Testis (tissue), 3 donors: ENCODE results near the gene YIPF1. TPM values are rescaled to one million over a fixed set of nuclear protein-coding genes. Genes with fewer than 3 reads are reported as not detected.

Experiments used
- polyA plus RNA-seq: library from polyadenylated mRNA; stranded (reverse); fragments of 350-450 nt; fragmentation: Illumina TruSeq; extraction: RNeasy Lipid Tissue Mini Kit (QIAGEN cat#74804); gene quantifications from one replicate; pipeline ENCODE4 v1.2.3, GENCODE V29; 2014; ENCODE audit warnings: low read depth, low replicate concordance; ENCODE audit not compliant: insufficient read depth
- small RNA-seq, 2 donors: library from RNA; depleted of rRNA; stranded (forward); fragments of <200 nt; gene quantifications; one replicate each; pipeline ENCODE3, GENCODE V24; 2016
- total RNA-seq, 2 donors: library from RNA; depleted of rRNA; stranded (reverse); fragments of >200 nt; gene quantifications; one replicate each; pipeline ENCODE4 v1.2.3, GENCODE V29; 2016

Gene YIPF1
- total and polyA plus RNA-seq, 3 donors from 2014 or later, result 34.1 to 45.9 (median 35.9) TPM

Small RNA genes lying within 50 kb of the gene (small RNA-seq; reads per million reads assigned to genes)
- 0 reads per million in 2 donors for gene AL049745.1

Other genes starting within 250 kb of the YIPF1 start
- gene GLIS1, start 150.6 kb downstream of the YIPF1 start, total RNA-seq, result 1 to 10 TPM; 3.8 to 6.1 TPM
- gene GLIS1, start 150.6 kb downstream of the YIPF1 start, polyA plus RNA-seq, result 2.9 TPM
- gene NDC1, start 51.5 kb downstream of the YIPF1 start, total RNA-seq, result 10 to 100 TPM; 22.2 to 26.4 TPM
- 13.0 TPM for gene NDC1, start 51.5 kb downstream of the YIPF1 start, polyA plus RNA-seq
- gene DIO1, start 4.4 kb upstream of the YIPF1 start, total RNA-seq, result under 1 TPM in 1 of 2 donors, not detected in 1; 0.81 TPM
- 1.7 TPM for gene DIO1, start 4.4 kb upstream of the YIPF1 start, polyA plus RNA-seq
- 10 to 100 TPM; 28.1 to 43.7 TPM for gene IFT25, start 55.9 kb upstream of the YIPF1 start, total RNA-seq
- gene IFT25, start 55.9 kb upstream of the YIPF1 start, polyA plus RNA-seq, result 34.1 TPM
- 10 to 100 TPM; 37.8 to 41.2 TPM for gene LRRC42, start 56.6 kb upstream of the YIPF1 start, total RNA-seq
- 42.8 TPM for gene LRRC42, start 56.6 kb upstream of the YIPF1 start, polyA plus RNA-seq
- 1 to 10 TPM in 1 of 2 donors, under 1 TPM in 1; 0.81 to 1.2 TPM for gene LDLRAD1, start 128.4 kb upstream of the YIPF1 start, total RNA-seq
- gene LDLRAD1, start 128.4 kb upstream of the YIPF1 start, polyA plus RNA-seq, result 1.1 TPM
- gene TMEM59, start 163.4 kb upstream of the YIPF1 start, total RNA-seq, result 100 to 1,000 TPM; 209 to 289 TPM
- gene TMEM59, start 163.4 kb upstream of the YIPF1 start, polyA plus RNA-seq, result 338 TPM
- gene TCEANC2, start 163.8 kb upstream of the YIPF1 start, total RNA-seq, result 10 to 100 TPM; 10.7 to 16.1 TPM
- 14.1 TPM for gene TCEANC2, start 163.8 kb upstream of the YIPF1 start, polyA plus RNA-seq